GM12878 (cell line): ENCODE results near the gene FGD4.

ENCODE experiments used
- ATF7 ChIP-seq: fragments of 450-650 bp; IDR thresholded peaks from 2 replicates; pipeline ENCODE4 v1.6.1; 2016; ENCODE audit warnings: low read depth, mild to moderate bottlenecking
- CTCF ChIP-seq, 3 experiments: IDR thresholded peaks in 2 of 3; conservative IDR thresholded peaks in 1 of 3; 2 replicates each; pipeline ENCODE4 v1.5.1; 2011; ENCODE audit warnings: low read depth in 3 of 3, low read length in 3 of 3, mild to moderate bottlenecking in 3 of 3, control low read depth in 2 of 3, moderate library complexity in 2 of 3, inconsistent platforms in 1 of 3, mixed read lengths in 1 of 3; ENCODE audit not compliant: control insufficient read depth in 2 of 3, insufficient read depth in 1 of 3; ENCODE audit errors: extremely low read depth in 1 of 3
- HCFC1 ChIP-seq: fragments of 150-350 bp; IDR thresholded peaks from 2 replicates; pipeline ENCODE4 v1.6.1; 2014; ENCODE audit warnings: low read length
- HSF1 ChIP-seq: fragments of 150-350 bp; IDR thresholded peaks from 2 replicates; pipeline ENCODE4 v1.6.1; 2014; ENCODE audit warnings: mild to moderate bottlenecking, low read depth, low read length
- JUNB ChIP-seq: IDR thresholded peaks from 2 replicates; pipeline ENCODE4 v1.6.1; 2016; ENCODE audit warnings: antibody characterized with exemption, mild to moderate bottlenecking
- NFYB ChIP-seq: IDR thresholded peaks from 2 replicates; pipeline ENCODE4 v1.6.1; 2011; ENCODE audit warnings: low read depth, mild to moderate bottlenecking, low read length, improper control_type of control experiment, moderate library complexity; ENCODE audit not compliant: insufficient read depth
- POLR2AphosphoS5 ChIP-seq: IDR thresholded peaks from 2 replicates; pipeline ENCODE4 v1.6.1; 2011; ENCODE audit warnings: mild to moderate bottlenecking, low read length, inconsistent platforms
- RAD21 ChIP-seq: IDR thresholded peaks from 2 replicates; pipeline ENCODE4 v1.6.1; 2011; ENCODE audit warnings: mild to moderate bottlenecking, low read depth, low read length, moderate library complexity; ENCODE audit not compliant: insufficient read depth
- RFX5 ChIP-seq: IDR thresholded peaks from 2 replicates; pipeline ENCODE4 v1.6.1; 2011; ENCODE audit warnings: low read depth, low read length, improper control_type of control experiment
- SIN3A ChIP-seq: IDR thresholded peaks from 2 replicates; pipeline ENCODE4 v1.6.1; 2012; ENCODE audit warnings: low read depth, low read length, improper control_type of control experiment
- SUZ12 ChIP-seq: fragments of 200-600 bp; sonication (generic); IDR thresholded peaks from one replicate; pipeline ENCODE4 v1.6.1; 2018; ENCODE audit warnings: antibody characterized with exemption, mild to moderate bottlenecking; ENCODE audit not compliant: unreplicated experiment
- TF ChIP-seq, protein P1 (sequence below): IDR thresholded peaks from 2 replicates; pipeline ENCODE4 v1.6.1; 2011; ENCODE audit warnings: low read depth, low read length, improper control_type of control experiment, borderline replicate concordance
- TF ChIP-seq, protein P2 (sequence below): IDR thresholded peaks from 2 replicates; pipeline ENCODE4 v1.6.1; 2012; ENCODE audit warnings: low read depth, low read length, improper control_type of control experiment

DNA sequence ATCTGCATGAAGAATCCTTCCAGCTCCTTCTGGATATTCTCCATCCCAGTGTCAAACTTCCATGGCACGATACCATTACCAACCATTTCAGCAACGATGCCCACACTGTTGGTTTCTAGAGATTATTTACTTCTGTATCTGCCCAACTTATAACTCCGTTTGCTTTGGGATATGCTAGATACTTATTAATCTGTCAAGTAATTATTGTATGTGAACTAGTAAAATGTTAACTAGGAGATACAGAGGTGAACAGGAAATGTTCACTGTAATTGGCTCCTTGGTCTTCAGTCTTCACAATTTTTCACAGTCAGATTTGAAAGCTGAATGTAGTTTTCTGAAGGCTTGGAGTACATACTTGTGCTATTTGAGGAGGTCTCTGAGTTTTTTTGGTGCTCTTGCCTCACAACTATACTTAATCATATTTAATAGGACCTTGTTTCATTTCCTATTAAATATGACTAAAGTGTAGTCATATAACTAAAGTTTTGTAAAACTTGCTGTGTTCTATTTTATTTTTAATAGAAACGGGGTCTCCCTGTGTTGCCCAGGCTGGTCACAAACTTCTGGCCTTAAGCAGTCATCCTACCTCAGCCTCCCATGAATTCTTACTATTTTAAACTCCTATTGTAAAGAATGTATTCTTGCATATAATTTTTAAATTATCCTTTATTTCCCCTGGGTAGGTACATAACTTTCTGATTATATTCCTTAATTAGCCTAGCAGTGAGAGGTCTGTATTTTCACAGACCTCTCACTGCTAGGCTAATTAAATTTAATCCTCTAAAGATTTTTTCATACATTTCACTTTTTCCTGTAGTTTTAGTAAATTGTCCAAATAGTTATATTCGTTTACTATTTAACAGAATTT is 79.7 kb downstream of the FGD4 start:
- TF ChIP-seq CTCF (IDR thresholded peaks at IDR 0.05 in 2 of 3, conservative IDR thresholded peaks at IDR 0.05 in 1 of 3; ENCODE audit: control insufficient read depth in 2 of 3, extremely low read depth in 1 of 3, insufficient read depth in 1 of 3, low read depth in 3 of 3, low read length in 3 of 3), result no peak
- TF ChIP-seq, protein P1, sequence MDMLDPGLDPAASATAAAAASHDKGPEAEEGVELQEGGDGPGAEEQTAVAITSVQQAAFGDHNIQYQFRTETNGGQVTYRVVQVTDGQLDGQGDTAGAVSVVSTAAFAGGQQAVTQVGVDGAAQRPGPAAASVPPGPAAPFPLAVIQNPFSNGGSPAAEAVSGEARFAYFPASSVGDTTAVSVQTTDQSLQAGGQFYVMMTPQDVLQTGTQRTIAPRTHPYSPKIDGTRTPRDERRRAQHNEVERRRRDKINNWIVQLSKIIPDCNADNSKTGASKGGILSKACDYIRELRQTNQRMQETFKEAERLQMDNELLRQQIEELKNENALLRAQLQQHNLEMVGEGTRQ, result no peak
- no peak for TF ChIP-seq HCFC1
- no peak for TF ChIP-seq HSF1
- TF ChIP-seq RAD21, result no peak
- TF ChIP-seq, protein P2, sequence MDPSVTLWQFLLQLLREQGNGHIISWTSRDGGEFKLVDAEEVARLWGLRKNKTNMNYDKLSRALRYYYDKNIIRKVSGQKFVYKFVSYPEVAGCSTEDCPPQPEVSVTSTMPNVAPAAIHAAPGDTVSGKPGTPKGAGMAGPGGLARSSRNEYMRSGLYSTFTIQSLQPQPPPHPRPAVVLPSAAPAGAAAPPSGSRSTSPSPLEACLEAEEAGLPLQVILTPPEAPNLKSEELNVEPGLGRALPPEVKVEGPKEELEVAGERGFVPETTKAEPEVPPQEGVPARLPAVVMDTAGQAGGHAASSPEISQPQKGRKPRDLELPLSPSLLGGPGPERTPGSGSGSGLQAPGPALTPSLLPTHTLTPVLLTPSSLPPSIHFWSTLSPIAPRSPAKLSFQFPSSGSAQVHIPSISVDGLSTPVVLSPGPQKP, result no peak
- no peak for TF ChIP-seq ATF7
- TF ChIP-seq RFX5, result no peak
- TF ChIP-seq JUNB, result no peak
- no peak for TF ChIP-seq POLR2AphosphoS5
- TF ChIP-seq SUZ12, result no peak
- no peak for TF ChIP-seq NFYB
- TF ChIP-seq SIN3A, result no peak
